Retinal pigment epithelial cell (primary cell): ENCODE results near the gene BIRC2.

Source experiments
- DNase-seq: peaks from one replicate; pipeline ENCODE4 v3.0.0-alpha.2; 2010; ENCODE audit warnings: low read depth
- H3K4me3 ChIP-seq: 2 replicates; pipeline ENCODE4 v1.5.1; 2011; ENCODE audit warnings: mild to moderate bottlenecking, low read length, control low read depth, moderate library complexity
- CTCF ChIP-seq: conservative IDR thresholded peaks from 2 replicates; pipeline ENCODE4 v1.5.1; 2011; ENCODE audit warnings: low read depth, low read length, control low read depth, inconsistent platforms

BIRC2 gene

DNA sequence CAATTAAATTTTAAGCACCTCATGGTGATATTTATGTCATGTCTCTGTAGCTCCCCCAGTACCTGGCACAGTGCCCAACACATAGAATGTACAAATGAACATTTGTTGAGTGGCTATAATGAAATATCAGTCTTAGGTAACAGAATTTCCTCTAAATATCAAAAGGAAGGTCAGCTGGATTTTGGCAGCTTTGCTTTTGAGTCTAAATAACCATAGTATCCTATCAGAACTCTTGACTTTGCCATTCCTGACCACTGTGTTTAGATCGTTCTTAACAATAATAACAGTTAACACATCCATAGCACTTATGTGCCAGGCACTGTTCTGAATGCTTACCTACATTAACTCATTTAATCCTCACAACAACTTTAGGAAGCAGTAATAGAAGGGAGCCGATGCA, 79.0 kb downstream of the BIRC2 start:
- H3K4me3 ChIP-seq: no peak overlapping the region
- no peak for TF ChIP-seq CTCF
- DNase-seq: no peak

- no peak for TF ChIP-seq CTCF
- DNase-seq: no peak
- no peak overlapping the region for H3K4me3 ChIP-seq
These were observed 79.6 kb downstream of the BIRC2 start for GRCh38 chr11:102426570-102426969.

DNA sequence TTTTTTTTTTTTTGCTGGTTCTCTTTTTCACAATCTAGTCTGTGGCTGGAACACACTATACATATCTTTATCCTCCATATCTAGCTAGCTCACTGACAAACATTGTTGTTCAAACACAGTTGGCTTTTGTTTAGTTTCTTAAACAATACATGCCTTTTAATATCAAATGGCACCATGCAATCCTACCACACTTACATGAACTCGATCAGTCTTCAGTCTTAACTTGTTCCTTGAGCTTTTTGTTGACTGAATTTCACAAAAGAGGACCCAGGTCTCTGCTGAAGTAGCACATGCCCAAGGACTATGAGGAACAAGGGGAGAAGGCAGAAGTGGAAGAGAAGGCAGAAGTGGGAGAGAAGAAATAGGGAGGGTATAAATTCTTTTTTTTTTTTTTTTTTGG, 80.1 kb downstream of the BIRC2 start:
- no peak overlapping the region for H3K4me3 ChIP-seq
- no peak for TF ChIP-seq CTCF
- DNase-seq: no peak
